Muscle layer of duodenum (tissue), 2 donors: ENCODE measurements around the gene EHMT2.
"Not testable (repeated sequence)": the region's sequence is repeated elsewhere in the genome, so short reads cannot be mapped to it uniquely, and the experiment has no call there.

Experiments
- H3K27ac ChIP-seq: one replicate; pipeline ENCODE4 v1.7.0; 2013; ENCODE audit warnings: mild to moderate bottlenecking, low read length
- H3K27me3 ChIP-seq: one replicate; pipeline ENCODE4 v1.7.0; 2013; ENCODE audit warnings: low read depth, mild to moderate bottlenecking, control low read depth, low read length
- H3K36me3 ChIP-seq, 2 donors: one replicate each; pipeline ENCODE4 v1.7.0; 2013; ENCODE audit warnings: low read length in 2 of 2, control low read depth in 1 of 2, mild to moderate bottlenecking in 1 of 2; ENCODE audit not compliant: insufficient read depth in 2 of 2, control insufficient read depth in 1 of 2
- H3K4me1 ChIP-seq, 2 donors: one replicate each; pipeline ENCODE4 v1.7.0; 2013; ENCODE audit warnings: low read length in 2 of 2, mild to moderate bottlenecking in 2 of 2, control low read depth in 1 of 2, moderate library complexity in 1 of 2; ENCODE audit not compliant: insufficient read depth in 2 of 2, control insufficient read depth in 1 of 2
- H3K4me3 ChIP-seq, 2 donors: one replicate each; pipeline ENCODE4 v1.7.0; 2013; ENCODE audit warnings: low read length in 2 of 2, low read depth in 1 of 2, mild to moderate bottlenecking in 1 of 2
- H3K9me3 ChIP-seq, 2 donors: one replicate each; pipeline ENCODE4 v1.7.0; 2013; ENCODE audit warnings: low read length in 2 of 2, control low read depth in 1 of 2, mild to moderate bottlenecking in 1 of 2; ENCODE audit not compliant: control insufficient read depth in 1 of 2
- donor health status: healthy.

The EHMT2 gene

DNA sequence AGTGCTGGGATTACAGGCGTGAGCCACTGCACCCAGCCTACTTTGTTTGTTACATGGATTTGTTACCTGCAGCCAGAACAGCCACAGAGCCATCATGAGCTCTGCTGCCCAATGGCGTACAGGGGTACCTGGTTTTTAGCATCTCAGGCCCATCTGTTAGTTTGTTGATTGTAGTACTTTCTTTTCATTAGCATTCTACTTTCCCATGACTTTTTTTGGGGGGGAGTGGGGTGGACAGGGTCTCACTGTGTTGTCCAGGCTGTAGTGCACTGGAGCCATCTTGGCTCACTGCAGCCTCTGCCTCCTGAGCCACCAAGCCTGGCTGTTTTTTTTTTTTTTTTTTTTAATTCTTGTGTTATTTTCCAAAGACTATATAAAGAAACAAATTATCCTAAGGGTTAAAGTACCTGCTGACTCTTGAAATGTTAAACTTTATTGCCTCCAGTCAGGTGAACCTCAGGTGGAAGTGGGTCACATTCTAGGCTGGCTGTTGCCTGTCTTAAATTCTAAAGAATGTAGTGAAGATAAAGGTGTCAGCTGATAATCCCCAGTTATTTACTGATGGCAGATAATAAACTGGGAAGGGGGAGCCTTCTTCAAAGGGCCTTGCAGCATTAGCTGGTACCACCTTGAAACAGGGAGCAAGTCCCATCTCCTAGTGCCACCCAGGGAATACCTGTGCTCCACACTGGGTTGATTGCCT is 50.1 kb downstream of the EHMT2 start:
- H3K27me3 ChIP-seq, result no peaks in the 10 kb centered on the region
- no peak overlapping the region for H3K4me3 ChIP-seq
- H3K27ac ChIP-seq, result no peak overlapping the region
- no peaks in the 10 kb centered on the region for H3K9me3 ChIP-seq
- H3K36me3 ChIP-seq, result no peaks in the 10 kb centered on the region
- no peaks in the 10 kb centered on the region for H3K4me1 ChIP-seq

DNA sequence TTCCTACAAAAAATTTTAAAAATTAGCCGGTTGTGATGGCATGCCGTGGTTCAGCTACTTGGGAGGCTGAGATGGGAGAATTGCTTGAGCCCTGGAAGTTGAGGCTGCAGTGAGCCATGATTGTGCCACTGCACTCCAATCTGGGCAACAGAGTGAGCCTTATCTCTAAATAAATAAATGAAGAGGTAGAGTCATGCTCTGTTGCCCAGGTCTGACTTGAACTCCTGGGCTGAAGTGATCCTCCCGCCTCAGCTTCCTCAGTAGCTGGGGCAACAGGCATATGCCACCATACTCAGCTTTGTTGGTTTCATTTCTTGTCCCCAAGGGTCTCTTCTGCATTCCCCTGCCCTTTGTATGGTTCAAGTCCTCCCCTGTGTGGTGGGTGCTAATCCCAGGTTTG is 53.0 kb downstream of the EHMT2 start:
- no peaks in the 10 kb centered on the region for H3K27me3 ChIP-seq

DNA sequence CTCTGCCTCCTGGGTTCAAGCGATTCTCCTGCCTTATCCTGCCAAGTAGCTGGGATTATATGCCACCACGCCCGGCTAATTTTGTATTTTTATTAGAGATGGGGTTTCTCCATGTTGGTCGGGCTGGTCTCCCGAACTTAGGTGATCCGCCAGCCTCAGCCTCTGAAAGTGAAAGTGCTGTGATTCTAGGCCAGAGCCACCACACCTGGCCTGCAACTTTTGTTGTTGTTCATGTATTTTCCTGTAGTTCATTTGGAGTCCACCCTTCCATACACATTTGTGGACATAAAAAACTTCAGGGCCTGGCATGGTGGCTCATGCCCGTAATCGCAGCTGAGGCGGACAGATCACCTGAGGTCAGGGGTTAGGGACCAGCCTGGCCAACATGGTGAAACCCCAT is 55.4 kb downstream of the EHMT2 start:
- Histone ChIP-seq H3K27me3 (no peaks in the 10 kb centered on the region), H3K4me1 (peaks cover 4 to 9% of the 10 kb centered on the region in 2 donors), H3K9me3 (no peaks in the 10 kb centered on the region), H3K36me3 (peaks cover 29 to 39% of the 10 kb centered on the region in 2 donors), H3K27ac (no peak overlapping the region), H3K4me3 (no peak overlapping the region)

More for the DNA sequence above, 53.0 kb downstream of the EHMT2 start:
- H3K4me1 ChIP-seq, result no peaks in the 10 kb centered on the region
- no peak overlapping the region for H3K27ac ChIP-seq
- no peaks in the 10 kb centered on the region for H3K9me3 ChIP-seq
- no peak overlapping the region for H3K4me3 ChIP-seq
- H3K36me3 ChIP-seq, result peaks cover 14 to 15% of the 10 kb centered on the region in 2 donors

DNA sequence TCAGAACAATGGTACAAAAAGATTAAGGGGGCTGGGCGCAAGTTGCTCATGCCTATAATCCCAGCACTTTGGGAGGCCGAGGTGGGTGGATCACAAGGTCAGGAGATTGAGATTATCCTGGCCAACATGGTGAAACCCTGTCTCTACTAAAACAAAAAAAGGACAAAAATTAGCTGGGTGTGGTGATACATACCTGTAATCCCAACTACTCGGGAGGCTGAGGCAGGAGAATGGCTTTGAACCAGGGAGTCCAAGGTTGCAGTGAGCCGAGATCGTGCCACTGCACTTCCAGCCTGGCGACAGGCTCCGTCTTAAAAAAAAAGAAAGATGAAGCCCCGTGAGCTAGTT is 57.7 kb downstream of the EHMT2 start:
- H3K4me3 ChIP-seq, H3K27ac ChIP-seq, H3K27me3 ChIP-seq, H3K9me3 ChIP-seq: not testable (repeated sequence)
- H3K36me3 ChIP-seq, result peaks cover 33 to 43% of the 10 kb centered on the region in 2 donors
- peaks cover 13 to 22% of the 10 kb centered on the region in 2 donors for H3K4me1 ChIP-seq

DNA sequence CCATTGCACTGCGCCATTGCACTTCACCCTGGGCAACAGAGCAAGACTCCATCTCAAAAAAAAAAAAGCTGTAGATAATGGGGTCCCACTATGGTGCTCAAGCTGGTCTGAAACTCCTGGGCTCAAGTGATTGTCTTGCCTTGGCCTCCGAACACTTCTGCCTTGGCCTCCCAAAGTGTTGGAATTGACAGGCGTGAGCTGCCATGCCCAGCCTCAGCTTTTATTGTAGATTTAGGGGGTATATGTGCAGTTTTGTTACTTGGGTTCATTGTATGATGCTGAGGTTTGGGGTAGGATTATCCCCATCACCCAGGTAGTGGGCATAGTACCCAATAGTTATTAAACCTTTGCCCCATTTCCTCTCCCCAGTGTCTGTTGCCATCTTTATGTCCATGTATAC is 58.5 kb downstream of the EHMT2 start:
- no peak overlapping the region for H3K27ac ChIP-seq
- no peaks in the 10 kb centered on the region for H3K9me3 ChIP-seq
- peaks cover 13 to 22% of the 10 kb centered on the region in 2 donors for H3K4me1 ChIP-seq
- H3K36me3 ChIP-seq, result peaks cover 33 to 43% of the 10 kb centered on the region in 2 donors
- no peaks in the 10 kb centered on the region for H3K27me3 ChIP-seq
- no peak overlapping the region for H3K4me3 ChIP-seq

DNA sequence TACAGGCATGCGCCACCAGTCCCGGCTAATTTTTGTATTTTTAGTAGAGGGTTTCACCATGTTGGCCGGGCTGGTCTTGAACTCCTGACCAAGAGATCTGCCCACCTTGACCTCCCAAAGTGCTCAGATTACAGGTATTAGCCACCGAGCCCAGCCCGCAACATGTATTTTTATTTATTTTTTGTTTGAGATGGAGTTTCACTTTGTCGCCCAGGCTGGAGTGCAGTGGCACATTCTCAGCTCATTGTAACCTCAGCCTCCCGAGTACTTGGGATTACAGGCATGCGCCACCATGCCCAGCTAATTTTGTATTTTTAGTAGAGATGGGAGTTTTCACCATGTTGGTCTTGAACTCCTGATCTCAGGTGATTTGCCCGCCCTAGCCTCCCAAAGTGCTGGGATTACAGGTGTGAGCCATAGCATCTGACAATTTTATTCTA is 59.4 kb downstream of the EHMT2 start:
- peaks cover 13 to 22% of the 10 kb centered on the region in 2 donors for H3K4me1 ChIP-seq
- H3K36me3 ChIP-seq, result peaks cover 33 to 43% of the 10 kb centered on the region in 2 donors
- H3K4me3 ChIP-seq, result not testable (repeated sequence)

DNA sequence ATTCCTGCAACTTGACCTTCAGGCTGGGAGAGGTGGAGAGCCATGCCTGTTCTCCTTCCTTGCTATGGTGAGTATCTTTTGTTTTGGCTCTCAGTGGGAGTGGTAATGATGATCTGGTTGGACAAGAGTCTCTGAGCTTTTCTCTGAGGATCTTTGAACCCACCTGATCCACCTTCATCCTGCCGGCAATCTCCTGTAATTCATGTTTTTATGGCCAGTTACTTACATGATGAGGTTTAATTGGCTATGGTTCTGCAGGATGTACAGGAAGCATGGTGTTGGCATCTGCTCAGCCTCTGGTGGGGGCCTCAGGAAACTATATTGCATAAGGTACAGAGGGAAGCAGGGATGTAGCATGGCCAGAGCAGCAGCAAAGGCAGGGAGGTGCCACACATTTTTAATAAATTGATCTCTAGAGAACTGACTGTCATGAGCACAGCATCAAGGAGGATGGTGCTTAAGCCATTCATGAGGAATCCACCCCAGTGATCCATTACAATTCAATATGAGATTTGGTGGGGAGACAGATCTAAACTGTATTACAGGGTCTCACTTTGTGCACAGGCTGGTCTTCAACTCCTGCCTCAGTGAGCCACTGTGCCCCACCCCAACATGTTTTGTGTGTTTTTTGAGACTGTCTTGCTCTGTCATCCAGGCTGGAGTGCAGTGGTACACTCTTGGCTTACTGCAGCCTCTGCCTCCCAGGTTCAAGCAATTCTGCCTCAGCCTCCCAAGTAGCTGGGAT is 60.0 kb downstream of the EHMT2 start:
- H3K27me3 ChIP-seq, result no peaks in the 10 kb centered on the region
- peaks cover 13 to 22% of the 10 kb centered on the region in 2 donors for H3K4me1 ChIP-seq
- peak overlapping the region; percentile 86 to 96 for H3K4me3 ChIP-seq
- peaks cover 33 to 43% of the 10 kb centered on the region in 2 donors for H3K36me3 ChIP-seq
- H3K27ac ChIP-seq, result peak overlapping the region; percentile 53
- no peaks in the 10 kb centered on the region for H3K9me3 ChIP-seq

More for the DNA sequence above, 59.4 kb downstream of the EHMT2 start:
- H3K27ac ChIP-seq, H3K27me3 ChIP-seq, H3K9me3 ChIP-seq: not testable (repeated sequence)

DNA sequence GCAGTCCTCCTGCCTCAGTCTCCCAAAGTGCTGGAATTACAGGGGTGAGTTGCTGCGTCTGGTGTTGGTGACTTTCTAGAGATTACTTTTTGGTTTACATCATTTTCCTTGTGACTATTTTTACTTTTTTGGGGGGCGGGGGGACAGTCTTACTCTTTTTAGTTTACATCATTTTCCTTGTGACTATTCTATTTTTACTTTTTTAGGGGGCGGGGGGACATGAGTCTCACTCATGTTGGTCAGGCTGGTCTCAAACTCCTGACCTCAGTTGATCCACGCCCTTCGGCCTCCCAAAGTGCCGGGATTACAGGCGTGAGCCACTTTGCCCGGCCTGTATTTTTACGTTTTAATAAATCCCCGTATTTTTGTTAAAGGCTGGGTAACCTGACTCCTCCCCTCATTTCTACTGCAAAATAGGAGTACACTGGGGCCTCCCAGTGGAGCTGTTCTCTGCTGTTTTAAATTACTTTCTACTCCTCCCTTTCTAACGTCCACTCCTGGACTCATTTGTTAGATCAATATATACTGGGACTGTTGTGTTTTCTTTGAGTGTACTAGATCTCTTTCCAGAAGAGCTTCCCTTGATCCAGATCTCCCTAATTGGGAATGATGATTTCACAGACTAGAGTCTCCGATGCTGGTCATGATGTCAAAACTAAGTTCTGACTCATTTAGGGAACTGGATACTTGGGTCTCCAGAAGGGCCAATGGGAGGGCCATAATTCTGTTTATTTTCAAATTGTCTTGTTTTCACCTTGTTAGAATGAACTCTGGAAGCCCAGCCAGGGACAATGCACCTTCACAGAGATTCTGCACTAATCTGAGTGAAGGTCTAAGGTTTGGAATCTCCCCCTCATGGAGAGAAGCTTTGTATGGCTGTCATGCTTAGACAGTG is 60.8 kb downstream of the EHMT2 start:
- peak overlapping the region; percentile 53 for H3K27ac ChIP-seq

DNA sequence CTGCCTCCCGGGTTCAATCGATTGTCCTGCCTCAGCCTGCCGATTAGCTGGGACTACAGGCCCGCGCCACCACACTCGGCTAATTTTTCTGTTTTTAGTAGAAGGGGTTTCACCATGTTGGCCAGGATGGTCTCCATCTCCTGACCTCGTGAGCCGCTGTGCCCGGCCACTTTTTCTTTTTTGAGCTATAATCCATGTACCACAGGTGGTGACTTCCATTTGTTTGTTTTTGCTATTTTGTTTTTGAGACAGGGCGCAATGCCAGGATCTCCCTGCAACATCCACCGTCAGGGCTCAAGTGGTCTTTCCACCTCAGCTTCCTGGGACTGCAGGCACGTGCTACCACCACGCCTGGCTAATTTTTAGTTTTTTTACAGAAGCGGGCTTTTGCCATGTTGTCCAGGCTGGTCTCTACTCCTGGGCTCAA is 61.4 kb downstream of the EHMT2 start:
- H3K27ac ChIP-seq, result peak overlapping the region; percentile 53
- peaks cover 13 to 33% of the 10 kb centered on the region in 2 donors for H3K4me1 ChIP-seq
- H3K27me3 ChIP-seq, result no peaks in the 10 kb centered on the region
- H3K36me3 ChIP-seq, result peaks cover 33 to 43% of the 10 kb centered on the region in 2 donors
- peak overlapping the region; percentile 86 to 96 for H3K4me3 ChIP-seq
- H3K9me3 ChIP-seq, result no peaks in the 10 kb centered on the region

More for the DNA sequence above, 60.8 kb downstream of the EHMT2 start:
- Histone ChIP-seq H3K4me1 (peaks cover 13 to 26% of the 10 kb centered on the region in 2 donors), H3K4me3 (peak overlapping the region; percentile 86 to 96), H3K27me3 (no peaks in the 10 kb centered on the region), H3K36me3 (peaks cover 33 to 43% of the 10 kb centered on the region in 2 donors), H3K9me3 (no peaks in the 10 kb centered on the region)

DNA sequence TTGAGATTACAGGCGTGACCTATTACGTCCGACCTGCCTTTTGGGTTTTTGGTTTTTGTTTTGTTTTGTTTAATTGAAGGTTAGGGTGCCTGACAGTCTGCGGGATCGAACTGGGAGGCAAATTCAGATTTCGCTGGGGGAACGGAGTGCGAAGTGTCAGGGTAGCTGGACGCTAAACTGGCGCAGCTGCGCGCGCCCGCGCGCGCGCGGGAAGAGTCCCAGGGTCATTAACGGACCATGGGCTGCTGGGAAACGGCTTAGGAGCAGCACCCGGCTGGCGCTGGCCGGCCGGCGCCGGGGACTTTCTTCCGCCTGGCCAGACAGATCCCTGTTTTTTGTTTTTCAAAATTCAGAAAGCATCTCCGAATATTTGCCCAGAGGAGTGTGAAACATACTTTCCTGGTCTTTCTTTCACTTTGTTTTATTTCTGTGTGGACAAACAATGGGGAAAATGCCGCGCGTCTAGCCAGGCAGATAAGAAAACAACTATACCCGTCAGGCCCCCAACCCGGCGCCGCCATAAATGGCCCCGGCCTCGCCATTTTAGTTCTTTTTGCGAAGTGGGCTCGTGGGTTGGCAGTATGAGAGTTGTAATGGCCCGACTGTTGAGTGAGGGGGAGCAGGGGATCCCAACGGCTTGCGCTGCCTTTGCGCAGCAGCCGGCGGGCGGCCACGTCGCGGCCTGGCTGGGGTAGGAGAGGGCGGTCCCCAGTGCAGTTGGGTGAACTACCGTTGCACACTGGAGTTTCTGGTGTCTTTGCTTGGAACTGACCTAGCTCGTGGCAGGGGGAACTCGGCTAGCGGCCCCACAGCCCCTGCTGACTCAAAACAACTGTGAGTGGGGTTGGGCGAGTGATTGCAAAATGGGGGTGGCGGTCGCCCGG is 62.9 kb downstream of the EHMT2 start:
- Histone ChIP-seq H3K4me3 (peak overlapping the region; percentile 86 to 96), H3K36me3 (peaks cover 19 to 29% of the 10 kb centered on the region in 2 donors), H3K27me3 (no peaks in the 10 kb centered on the region), H3K4me1 (peaks cover 13 to 38% of the 10 kb centered on the region in 2 donors), H3K27ac (peak overlapping the region; percentile 95), H3K9me3 (no peaks in the 10 kb centered on the region)
